GM23338 (cell line): ENCODE results near the gene EEA1.

ENCODE experiments used
- CREB1 ChIP-seq: fragments of 250-450 bp; sonication (Bioruptor Pico); IDR thresholded peaks from 2 replicates; pipeline ENCODE4 v1.5.0; 2020; ENCODE audit warnings: low read depth, mild to moderate bottlenecking, moderate library complexity
- EZH2 ChIP-seq: fragments of 200-600 bp; sonication (generic); IDR thresholded peaks from one replicate; pipeline ENCODE4 v1.8.0; 2017; ENCODE audit warnings: antibody characterized with exemption, mild to moderate bottlenecking, low read depth; ENCODE audit not compliant: unreplicated experiment
- POLR2AphosphoS5 ChIP-seq: IDR thresholded peaks from 2 replicates; pipeline ENCODE4 v1.6.1; 2016; ENCODE audit warnings: antibody characterized with exemption, low read depth
- TF ChIP-seq, protein P1 (sequence below), 2 experiments: fragments of 200-600 bp in 1 of 2; sonication (generic) in 1 of 2; conservative IDR thresholded peaks; 2 replicates each; pipeline versions ENCODE4 v1.5.1 to v1.6.1; 2016 to 2017; ENCODE audit warnings: antibody characterized with exemption in 2 of 2, low read depth in 2 of 2, mild to moderate bottlenecking in 2 of 2, moderate library complexity in 1 of 2

DNA sequence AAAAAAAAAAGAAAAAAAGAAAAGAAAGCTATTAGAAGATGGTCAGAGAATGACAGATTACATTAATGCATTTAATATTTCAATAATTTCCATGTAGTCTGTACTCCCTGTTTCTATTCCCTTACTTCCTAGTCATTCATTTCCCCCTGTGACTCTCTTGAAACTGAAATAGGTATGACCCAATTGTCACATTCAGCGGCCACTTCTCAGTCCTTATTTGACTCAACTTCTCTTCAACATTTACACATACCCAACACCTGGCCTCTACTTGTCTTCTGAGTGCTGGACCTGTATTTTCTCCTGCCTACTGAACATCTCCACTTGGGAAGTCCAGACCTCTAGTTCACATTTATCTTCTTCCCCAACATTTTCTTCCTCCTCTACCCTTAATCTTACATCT, 7.2 kb downstream of the EEA1 start:
- TF ChIP-seq CREB1: no peak
- TF ChIP-seq, protein P1, sequence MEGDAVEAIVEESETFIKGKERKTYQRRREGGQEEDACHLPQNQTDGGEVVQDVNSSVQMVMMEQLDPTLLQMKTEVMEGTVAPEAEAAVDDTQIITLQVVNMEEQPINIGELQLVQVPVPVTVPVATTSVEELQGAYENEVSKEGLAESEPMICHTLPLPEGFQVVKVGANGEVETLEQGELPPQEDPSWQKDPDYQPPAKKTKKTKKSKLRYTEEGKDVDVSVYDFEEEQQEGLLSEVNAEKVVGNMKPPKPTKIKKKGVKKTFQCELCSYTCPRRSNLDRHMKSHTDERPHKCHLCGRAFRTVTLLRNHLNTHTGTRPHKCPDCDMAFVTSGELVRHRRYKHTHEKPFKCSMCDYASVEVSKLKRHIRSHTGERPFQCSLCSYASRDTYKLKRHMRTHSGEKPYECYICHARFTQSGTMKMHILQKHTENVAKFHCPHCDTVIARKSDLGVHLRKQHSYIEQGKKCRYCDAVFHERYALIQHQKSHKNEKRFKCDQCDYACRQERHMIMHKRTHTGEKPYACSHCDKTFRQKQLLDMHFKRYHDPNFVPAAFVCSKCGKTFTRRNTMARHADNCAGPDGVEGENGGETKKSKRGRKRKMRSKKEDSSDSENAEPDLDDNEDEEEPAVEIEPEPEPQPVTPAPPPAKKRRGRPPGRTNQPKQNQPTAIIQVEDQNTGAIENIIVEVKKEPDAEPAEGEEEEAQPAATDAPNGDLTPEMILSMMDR (conservative IDR thresholded peaks at IDR 0.05; ENCODE audit: low read depth in 2 of 2): no peak
- no peak for TF ChIP-seq POLR2AphosphoS5
- no peak for TF ChIP-seq EZH2
